GM19397 (cell line): ENCODE data around the gene PCDHA1.

ENCODE experiments used
- ATAC-seq: cut with Tn5 transposase; IDR thresholded peaks from one replicate; pipeline ENCODE4 v1.9.1; 2021; ENCODE audit warnings: mild to moderate bottlenecking, moderate library complexity; ENCODE audit not compliant: unreplicated experiment

Gene PCDHA1

GRCh38 chr5:140916325-140916724 lies 130.4 kb downstream of the PCDHA1 start:
- no peak for ATAC-seq

GRCh38 chr5:140923601-140924000 lies 137.7 kb downstream of the PCDHA1 start:
- no peak for ATAC-seq

GRCh38 chr5:140925806-140926442 lies 140.0 kb downstream of the PCDHA1 start, which contains the start of gene PCDHAC1:
TSS of gene PCDHAC1 (plus strand) at chr5:140926299. CDS start at chr5:140926893, 594 bp downstream.
- no peak for ATAC-seq

GRCh38 chr5:140926443-140927227 lies 140.7 kb downstream of the PCDHA1 start:
- ATAC-seq = no peak

GRCh38 chr5:140927228-140927573 lies 141.3 kb downstream of the PCDHA1 start:
- ATAC-seq = no peak

GRCh38 chr5:140934964-140935606 lies 149.1 kb downstream of the PCDHA1 start:
- no peak for ATAC-seq

GRCh38 chr5:140946578-140946977 lies 160.6 kb downstream of the PCDHA1 start:
- ATAC-seq = no peak

GRCh38 chr5:140951636-140952035 lies 165.7 kb downstream of the PCDHA1 start:
- ATAC-seq = no peak

GRCh38 chr5:140953234-140953633 lies 167.3 kb downstream of the PCDHA1 start:
- no peak for ATAC-seq

GRCh38 chr5:140962190-140962589 lies 176.2 kb downstream of the PCDHA1 start:
- no peak for ATAC-seq

- no peak for ATAC-seq
Measured at GRCh38 chr5:140964356-140964755, 178.4 kb downstream of the PCDHA1 start.

- no peak for ATAC-seq
Measured at GRCh38 chr5:140965905-140966292, 180.0 kb downstream of the PCDHA1 start.

- no peak for ATAC-seq
Measured at GRCh38 chr5:140966293-140967225, 180.6 kb downstream of the PCDHA1 start, which contains the start of gene PCDHAC2. TSS of gene PCDHAC2 (plus strand) at chr5:140966476. CDS start at chr5:140966767, 291 bp downstream.

GRCh38 chr5:140967226-140967893 lies 181.4 kb downstream of the PCDHA1 start:
- no peak for ATAC-seq

GRCh38 chr5:140969880-140970279 lies 183.9 kb downstream of the PCDHA1 start:
- ATAC-seq = no peak

GRCh38 chr5:140973550-140973949 lies 187.6 kb downstream of the PCDHA1 start:
- no peak for ATAC-seq

GRCh38 chr5:140977003-140977402 lies 191.1 kb downstream of the PCDHA1 start:
- no peak for ATAC-seq

- no peak for ATAC-seq
Measured at GRCh38 chr5:140978260-140978659, 192.3 kb downstream of the PCDHA1 start.

GRCh38 chr5:140978983-140979382 lies 193.0 kb downstream of the PCDHA1 start:
- no peak for ATAC-seq

- ATAC-seq = no peak
Measured at GRCh38 chr5:140982083-140982716, 196.3 kb downstream of the PCDHA1 start.
